Measurements from ENCODE around the gene ACVR1C.

- TF ChIP-seq POLR2AphosphoS5 (IDR thresholded peaks at IDR 0.05), result no peak
- no peak for TF ChIP-seq CTCF (IDR thresholded peaks at IDR 0.05)
- TF ChIP-seq EP300 (IDR thresholded peaks at IDR 0.05), result no peak
- TF ChIP-seq POLR2A (IDR thresholded peaks at IDR 0.05), result no peak
These were observed 54.5 kb downstream of the ACVR1C start for GRCh38 chr2:157574165-157574564.
